NCI-H774 (cell line): ENCODE data around the gene MELK.

Source experiments
- DNase-seq: peaks from one replicate; lab custom pipeline; 2025; lab: John Stamatoyannopoulos, UW

Gene MELK

GRCh38 chr9:36584620-36585460 lies 12.1 kb downstream of the MELK start:
- DNase-seq, result no peak

DNA sequence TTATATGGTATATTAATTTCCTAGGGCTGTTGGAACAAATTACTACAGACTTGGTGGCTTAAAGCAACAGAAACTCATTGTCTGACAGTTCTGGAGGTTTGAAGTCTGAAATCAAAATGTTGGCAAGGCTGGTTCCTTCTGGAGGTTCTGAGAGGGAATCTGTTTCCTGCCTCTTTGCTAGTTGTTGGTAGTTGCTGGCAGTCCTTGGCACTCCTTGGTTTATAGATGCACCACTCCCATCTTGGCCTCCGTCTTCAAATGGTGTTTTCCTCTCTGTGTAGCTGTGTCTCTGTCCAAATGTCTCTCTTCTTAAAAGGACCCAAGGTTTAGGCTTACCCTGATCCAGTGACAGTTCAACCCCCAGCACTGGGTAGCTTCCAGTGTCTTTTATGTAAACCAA lies 17.5 kb downstream of the MELK start:
- DNase-seq, result no peak

DNA sequence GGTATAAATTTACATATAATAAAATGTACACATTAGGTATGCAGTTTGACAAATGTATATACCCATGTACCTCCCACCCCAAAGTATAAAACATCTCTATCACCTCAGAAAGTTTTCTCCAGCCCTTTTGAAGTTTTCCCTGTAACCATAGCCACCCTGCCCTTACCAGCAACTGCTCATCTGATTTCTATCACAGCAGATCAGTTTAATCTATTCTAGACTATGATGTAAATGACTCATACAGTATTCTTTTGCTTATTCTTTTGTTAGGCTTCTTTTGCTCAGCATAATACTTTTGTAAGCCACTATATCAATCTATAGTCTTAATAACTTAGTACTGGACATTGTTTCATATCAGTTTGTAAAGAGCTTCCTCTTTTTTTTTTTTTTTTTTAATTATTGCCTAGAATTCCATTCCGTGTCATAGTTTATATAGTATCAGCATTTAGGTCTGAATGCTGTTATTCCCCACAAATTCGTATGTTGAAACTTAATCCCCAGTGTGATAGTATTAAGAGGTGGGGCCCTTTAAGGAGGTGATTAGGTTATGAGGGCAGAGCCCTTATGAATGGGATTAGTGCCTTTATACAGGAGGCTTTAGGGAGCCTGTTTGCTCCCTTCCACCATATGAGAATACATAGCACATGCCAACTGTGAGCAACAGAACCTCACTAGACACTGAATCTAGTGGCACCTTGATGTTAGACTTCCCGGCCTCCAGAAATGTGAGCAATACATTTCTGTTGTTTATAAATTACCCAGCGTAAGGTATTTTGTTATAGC lies 20.3 kb downstream of the MELK start:
- no peak for DNase-seq

DNA sequence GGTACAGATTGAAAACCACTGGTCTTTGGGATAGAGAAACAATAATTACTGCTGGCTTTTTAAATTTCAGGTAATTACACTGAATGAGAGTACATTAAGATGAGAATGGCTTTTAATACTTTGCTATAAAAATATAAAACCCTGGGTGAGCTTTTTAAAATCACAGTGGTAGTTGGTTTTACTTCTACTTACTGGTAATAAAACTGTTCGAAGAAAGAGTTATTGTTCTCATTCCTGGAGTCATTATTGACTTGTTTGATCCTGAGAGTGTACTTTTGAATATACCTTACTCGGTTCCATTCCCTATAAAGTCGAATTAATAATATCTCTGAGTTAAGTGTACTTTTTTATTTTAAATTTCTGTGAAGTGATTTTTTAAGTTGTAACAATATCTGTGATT lies 21.5 kb downstream of the MELK start:
- no peak for DNase-seq

GRCh38 chr9:36597412-36598178 lies 24.9 kb downstream of the MELK start:
- DNase-seq, result no peak

- DNase-seq, result no peak
Observed at GRCh38 chr9:36598273-36598672, 25.6 kb downstream of the MELK start.

GRCh38 chr9:36603006-36603405 lies 30.3 kb downstream of the MELK start:
- DNase-seq, result no peak

DNA sequence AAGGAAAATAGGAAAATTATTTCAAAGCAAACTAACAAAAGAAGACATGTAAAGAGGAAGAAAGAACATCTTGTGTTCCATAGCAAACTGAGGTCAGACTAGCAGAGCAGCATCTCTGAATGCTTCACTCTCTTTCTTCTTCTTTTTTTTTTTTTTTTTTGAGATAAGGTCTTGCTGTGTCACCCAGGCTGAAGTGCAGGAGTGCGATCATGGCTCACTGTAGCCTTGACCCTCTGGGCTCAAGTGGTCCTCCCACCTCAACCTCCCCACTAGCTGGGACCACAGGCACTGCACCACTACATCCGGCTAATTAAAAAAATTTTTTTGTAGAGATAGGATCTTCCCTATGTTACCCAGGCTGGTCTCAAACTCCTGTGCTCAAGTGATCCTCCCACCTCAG lies 36.6 kb downstream of the MELK start:
- no peak for DNase-seq

GRCh38 chr9:36622121-36622520 lies 49.4 kb downstream of the MELK start:
- DNase-seq, result no peak

GRCh38 chr9:36623280-36623679 lies 50.6 kb downstream of the MELK start:
- DNase-seq, result no peak

DNA sequence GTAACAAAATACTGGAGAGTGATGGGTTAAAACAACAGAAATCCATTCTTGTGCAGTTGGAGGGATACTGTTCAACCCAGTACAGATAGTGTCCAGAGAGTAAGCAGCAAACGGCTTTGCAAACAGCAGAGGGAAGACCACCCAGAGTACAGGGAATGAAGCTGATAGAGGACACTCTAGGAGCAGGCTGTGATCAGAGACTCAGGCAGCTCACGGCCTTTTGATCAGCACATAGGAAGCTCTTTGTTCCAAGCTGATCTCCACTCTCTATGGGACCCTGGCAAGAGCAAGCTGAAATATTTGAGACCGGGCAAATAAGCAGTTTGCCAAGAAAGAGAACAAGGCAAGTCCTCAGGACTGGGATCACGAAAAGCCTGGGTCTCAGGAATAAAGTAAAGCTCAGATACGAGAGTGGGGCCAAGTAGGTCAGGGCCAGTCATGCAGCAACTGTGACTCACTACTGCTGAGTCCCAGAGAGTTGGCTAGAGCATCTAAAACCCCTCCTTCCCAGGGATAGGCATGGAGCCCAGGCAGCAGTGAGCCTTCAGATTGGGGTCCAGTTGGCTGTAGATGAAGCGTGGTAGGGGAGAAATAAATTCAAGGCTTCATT lies 52.4 kb downstream of the MELK start:
- DNase-seq, result no peak

DNA sequence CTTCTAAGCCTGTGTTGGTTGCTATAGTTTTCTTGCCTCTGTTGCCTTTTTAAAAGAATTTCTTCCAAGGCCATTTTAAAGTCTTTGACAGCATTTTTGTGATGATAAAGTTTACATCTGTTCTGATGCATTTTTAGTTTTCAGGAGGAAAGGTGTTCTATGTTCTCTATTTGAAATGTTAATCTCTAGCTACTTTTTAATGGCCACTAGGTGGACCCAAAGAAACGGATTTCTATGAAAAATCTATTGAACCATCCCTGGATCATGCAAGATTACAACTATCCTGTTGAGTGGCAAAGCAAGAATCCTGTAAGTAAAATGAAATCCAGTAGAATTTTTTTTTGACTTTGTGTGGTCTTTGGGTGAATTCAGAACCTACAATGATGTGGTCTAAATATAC lies 60.2 kb downstream of the MELK start:
- peak; percentile 25 for DNase-seq

GRCh38 chr9:36637491-36638270 lies 65.0 kb downstream of the MELK start:
- DNase-seq, result no peak

- no peak for DNase-seq
Observed at GRCh38 chr9:36640771-36641381, 68.2 kb downstream of the MELK start.

GRCh38 chr9:36642817-36643216 lies 70.1 kb downstream of the MELK start:
- DNase-seq, result no peak

GRCh38 chr9:36656842-36657241 lies 84.1 kb downstream of the MELK start:
- DNase-seq, result no peak

GRCh38 chr9:36659500-36659899 lies 86.8 kb downstream of the MELK start:
- no peak for DNase-seq

DNA sequence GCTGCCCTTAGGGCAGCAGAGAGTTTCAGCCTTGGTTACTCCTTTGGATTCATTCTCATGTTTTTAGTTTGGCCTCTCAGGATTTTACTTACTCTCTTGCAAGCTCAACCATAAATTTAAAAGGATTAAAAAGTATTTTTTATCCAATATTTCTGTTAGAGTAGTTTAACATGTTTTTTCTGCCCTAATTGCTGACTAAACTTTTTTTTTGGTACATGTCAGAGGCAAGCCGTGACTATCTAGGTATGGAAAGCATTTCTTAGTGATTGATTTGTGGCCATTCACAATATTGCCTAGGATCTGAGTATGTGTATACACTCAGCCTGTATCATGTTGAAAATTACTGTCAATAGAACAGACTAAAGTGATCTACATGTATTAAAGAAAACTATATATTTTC lies 92.1 kb downstream of the MELK start:
- no peak for DNase-seq

GRCh38 chr9:36665387-36665786 lies 92.7 kb downstream of the MELK start:
- no peak for DNase-seq

- no peak for DNase-seq
Observed at GRCh38 chr9:36665921-36666431, 93.3 kb downstream of the MELK start.

DNA sequence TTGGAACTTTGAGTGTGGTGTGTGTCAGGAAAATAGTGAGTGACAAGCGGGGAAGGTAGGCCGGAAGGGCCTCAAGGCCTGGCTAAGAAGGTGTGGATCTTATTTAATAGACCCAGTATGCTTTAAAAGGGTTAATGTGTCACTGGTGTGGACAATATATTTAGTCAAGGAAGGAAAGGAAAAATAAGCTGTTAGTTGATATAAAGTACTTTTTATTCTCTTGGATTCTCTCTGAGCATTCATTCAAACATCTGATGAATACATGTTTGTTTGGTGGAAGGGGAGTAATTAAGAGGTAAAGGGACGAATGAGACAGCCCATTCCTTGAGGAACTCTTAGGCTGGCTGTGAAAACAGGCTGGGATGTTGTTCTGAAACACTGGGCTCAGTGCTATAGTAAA lies 98.9 kb downstream of the MELK start:
- no peak for DNase-seq
